HG02798 (cell line): ENCODE measurements around the gene KCNV2.

Experiments used
- ATAC-seq: cut with Tn5 transposase; IDR thresholded peaks from one replicate; pipeline ENCODE4 v1.9.1; 2021; ENCODE audit warnings: mild to moderate bottlenecking; ENCODE audit not compliant: unreplicated experiment, poor library complexity

The KCNV2 gene

GRCh38 chr9:2718001-2718697 lies 839 bp downstream of the KCNV2 start:
- no peak for ATAC-seq

GRCh38 chr9:2718698-2719033 lies 1.4 kb downstream of the KCNV2 start:
- no peak for ATAC-seq

DNA sequence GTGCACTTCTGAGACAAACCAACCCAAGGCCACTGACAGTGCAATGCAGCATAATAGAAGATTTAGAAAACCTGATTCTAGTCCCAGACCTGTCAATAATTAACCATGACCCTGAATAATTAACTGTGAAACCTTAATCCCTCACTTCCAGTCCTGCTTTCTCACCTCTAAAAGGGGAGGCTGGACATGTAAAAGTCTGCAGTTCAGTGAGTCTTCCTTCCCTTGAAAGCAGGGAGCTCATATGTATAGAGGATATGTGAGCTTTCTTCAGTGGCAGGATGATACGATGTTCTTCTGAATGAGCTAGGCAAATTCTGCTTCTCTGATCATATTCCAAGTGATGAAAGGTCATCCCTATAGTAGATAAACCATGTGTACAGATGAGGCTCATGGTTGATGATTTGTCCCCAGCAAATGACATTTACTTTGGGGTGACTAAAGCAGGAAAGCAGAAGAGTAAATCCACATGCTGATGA lies 2.9 kb downstream of the KCNV2 start:
- ATAC-seq: no peak

GRCh38 chr9:2722715-2723114 lies 5.4 kb downstream of the KCNV2 start:
- no peak for ATAC-seq

- ATAC-seq: no peak
Measured at GRCh38 chr9:2723376-2724065, 6.2 kb downstream of the KCNV2 start.

- ATAC-seq: no peak
Measured at GRCh38 chr9:2725126-2725525, 7.8 kb downstream of the KCNV2 start.

DNA sequence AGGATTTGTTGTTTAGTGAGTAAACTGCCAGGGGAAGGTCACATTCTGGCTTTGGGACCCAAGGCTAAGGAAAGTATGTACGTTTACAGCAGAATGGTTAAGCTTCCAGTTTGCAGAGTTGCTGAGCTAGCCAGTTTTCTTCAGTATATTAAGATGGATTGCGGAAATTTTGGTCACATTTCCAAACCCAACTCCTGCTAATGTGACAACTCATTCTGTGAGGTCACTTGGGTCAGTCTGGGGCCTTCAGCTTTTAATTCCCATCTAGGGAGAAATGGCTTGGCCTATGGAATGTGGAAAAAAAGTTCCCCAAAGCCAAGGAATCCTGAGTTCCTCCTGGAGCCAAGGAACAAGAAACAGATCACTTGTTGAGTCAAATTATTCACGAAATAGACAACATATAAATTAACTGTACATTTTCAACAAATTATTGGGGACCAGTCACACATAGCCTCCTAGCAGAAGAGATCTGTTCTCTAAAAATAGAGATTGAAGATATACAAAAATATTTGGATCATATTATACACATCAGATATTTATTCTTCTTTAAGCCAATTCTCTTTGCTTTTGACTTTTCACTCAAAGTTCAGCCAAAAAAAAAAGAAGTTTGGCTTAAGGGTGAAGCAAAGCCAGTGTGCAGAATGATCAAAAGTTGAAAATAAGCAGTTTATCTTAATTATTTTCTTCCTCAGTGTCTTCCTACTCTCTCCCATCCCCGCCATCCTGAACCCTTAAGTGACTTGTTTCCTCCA lies 8.8 kb downstream of the KCNV2 start:
- no peak for ATAC-seq

GRCh38 chr9:2726650-2727340 lies 9.5 kb downstream of the KCNV2 start:
- ATAC-seq: no peak

GRCh38 chr9:2727374-2727773 lies 10.1 kb downstream of the KCNV2 start:
- ATAC-seq: no peak

DNA sequence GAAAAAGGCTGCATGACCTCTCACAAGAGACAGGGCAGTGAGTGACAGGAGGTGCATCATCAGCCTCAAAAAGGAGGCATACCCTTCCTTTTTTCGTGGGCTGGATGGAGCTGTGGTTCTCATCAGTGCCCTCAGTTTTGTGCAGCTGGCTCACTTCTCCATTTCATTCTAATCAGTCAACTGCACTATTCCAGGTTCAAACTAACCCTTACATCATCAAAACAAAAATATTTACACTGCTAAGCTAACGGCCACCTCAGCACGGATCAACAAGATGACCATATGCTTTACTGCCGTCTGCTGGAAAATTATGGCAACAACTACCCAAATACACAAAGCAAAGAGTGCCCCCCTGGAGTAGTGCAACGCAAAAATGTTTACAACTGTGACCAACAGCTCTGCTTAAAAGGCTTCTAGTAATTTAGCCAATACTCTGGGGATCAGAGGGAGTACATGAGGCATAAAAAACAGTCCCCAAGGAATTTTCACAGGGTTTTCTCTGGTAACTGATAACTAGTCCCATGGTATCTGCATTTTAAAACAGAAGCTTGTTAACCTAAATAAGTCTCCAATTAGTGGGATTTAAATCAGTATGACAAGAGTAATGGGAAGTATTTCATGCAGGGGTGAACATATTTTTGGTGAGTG lies 10.8 kb downstream of the KCNV2 start:
- peak; percentile 85 for ATAC-seq

GRCh38 chr9:2729003-2729402 lies 11.7 kb downstream of the KCNV2 start:
- ATAC-seq: no peak

- ATAC-seq: no peak
Measured at GRCh38 chr9:2729721-2730120, 12.4 kb downstream of the KCNV2 start.

GRCh38 chr9:2730971-2731370 lies 13.7 kb downstream of the KCNV2 start:
- ATAC-seq: no peak

GRCh38 chr9:2732492-2732891 lies 15.2 kb downstream of the KCNV2 start:
- ATAC-seq: no peak

- no peak for ATAC-seq
Measured at GRCh38 chr9:2740616-2741015, 23.3 kb downstream of the KCNV2 start.

DNA sequence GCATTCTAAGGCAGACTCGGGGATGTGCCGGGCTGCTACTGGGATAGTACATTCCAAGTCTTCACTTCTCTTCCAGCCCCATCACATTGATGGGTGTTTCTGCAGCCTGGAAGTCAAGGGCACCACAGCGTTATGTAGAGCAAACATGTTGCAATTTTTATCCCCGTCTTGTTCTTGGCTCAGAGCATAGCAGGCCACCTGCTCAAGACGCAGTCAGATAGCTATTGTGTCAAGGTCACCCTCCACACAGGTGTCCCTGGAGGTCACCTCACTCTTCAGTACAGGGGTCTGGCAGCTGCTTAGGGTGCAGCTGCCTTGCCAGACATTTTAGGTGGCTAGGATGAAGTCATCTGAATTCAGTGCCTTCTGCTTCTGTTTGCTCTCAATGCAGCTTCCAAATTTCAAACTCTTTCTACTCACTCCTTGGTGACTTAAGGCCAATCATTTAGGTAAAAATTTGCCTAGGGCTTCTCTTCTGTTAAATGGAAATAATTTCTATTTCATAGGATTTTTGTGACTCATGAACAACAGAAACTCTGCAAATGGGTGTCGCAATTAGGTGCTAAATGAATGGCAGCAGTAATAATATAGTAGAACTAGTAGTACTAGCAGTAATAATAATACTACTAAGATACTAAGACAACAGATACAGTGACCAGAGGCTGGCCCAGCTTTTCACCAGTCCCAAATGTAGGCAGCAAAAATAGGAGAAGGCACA lies 24.3 kb downstream of the KCNV2 start:
- ATAC-seq: no peak

DNA sequence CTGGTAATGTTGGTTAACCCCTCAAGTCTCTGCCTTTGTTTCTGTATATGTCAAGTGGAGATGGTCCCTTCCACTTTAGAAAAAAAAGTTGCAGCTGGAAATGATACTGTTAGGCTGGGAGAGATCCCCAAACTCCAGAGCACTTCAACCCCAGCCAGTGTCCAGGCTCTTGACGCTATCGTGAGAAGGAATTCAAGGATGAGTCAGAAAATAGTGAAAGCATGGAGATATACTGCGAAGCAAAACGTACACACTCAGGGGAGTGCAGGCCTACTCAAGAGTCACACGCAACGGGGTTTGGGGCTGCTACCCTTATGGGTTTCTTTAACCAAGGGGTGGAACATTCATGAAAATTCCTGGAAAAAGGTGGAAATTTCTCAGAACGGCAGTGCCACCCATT lies 24.9 kb downstream of the KCNV2 start:
- ATAC-seq: no peak

GRCh38 chr9:2743937-2744529 lies 26.7 kb downstream of the KCNV2 start:
- no peak for ATAC-seq
